GM12872 (cell line): Measurements from ENCODE around the gene DNAJC9.

Source experiments
- CTCF ChIP-seq: IDR thresholded peaks from 3 replicates; pipeline ENCODE4 v1.5.1; 2011; ENCODE audit warnings: low read depth, mild to moderate bottlenecking, low read length, moderate library complexity; ENCODE audit not compliant: insufficient read depth

Gene DNAJC9

GRCh38 chr10:73262880-73263555, 16.0 kb upstream of the DNAJC9 start:
- no peak for TF ChIP-seq CTCF

GRCh38 chr10:73262105-73262730, 15.2 kb upstream of the DNAJC9 start:
- TF ChIP-seq CTCF = no peak

- no peak for TF ChIP-seq CTCF
Observed at GRCh38 chr10:73261362-73261995, 14.4 kb upstream of the DNAJC9 start.

- peak; percentile 41; the same call in 2 of the 3 replicates for TF ChIP-seq CTCF
Observed at GRCh38 chr10:73253225-73253555, 6.1 kb upstream of the DNAJC9 start.

GRCh38 chr10:73252445-73253224, 5.6 kb upstream of the DNAJC9 start, which contains the start of gene MRPS16:
MRPS16 (minus strand) TSS chr10:73252644; CDS start chr10:73252482, 162 bp downstream.
- no peak for TF ChIP-seq CTCF

- TF ChIP-seq CTCF = no peak
Observed at GRCh38 chr10:73251683-73252444, 4.8 kb upstream of the DNAJC9 start.
